A673 (cell line): Measurements from ENCODE around the gene FCER1G. TPM values are rescaled to one million over a fixed set of nuclear protein-coding genes. Genes with fewer than 3 reads are reported as not detected.

Experiments used
- BruUV-seq: library from RNA; stranded (reverse); fragments of 400-500 nt; replicated peaks from 2 replicates; lab custom pipeline; 2021; lab: Mats Ljungman, UMichigan
- CTCF ChIA-PET: fragments of 300-600 bp; sonication (Branson Sonifier 250); formaldehyde crosslinking; loops from one replicate; lab custom pipeline; 2022; ENCODE audit warnings: antibody characterized with exemption; lab: Charles Lee
- POLR2A ChIA-PET: fragments of 300-600 bp; sonication (Branson Sonifier 250); formaldehyde crosslinking; loops from one replicate; lab custom pipeline; 2022; ENCODE audit warnings: antibody characterized with exemption; ENCODE audit not compliant: low non-redundant PET; lab: Charles Lee
- DNase-seq: peaks from one replicate; pipeline ENCODE4 v3.0.0-alpha.2; 2015; ENCODE audit warnings: low spot score
- H3K27ac ChIP-seq: fragments of 200-600 bp; sonication (generic); 2 replicates; pipeline ENCODE4 v1.5.1; 2016; ENCODE audit warnings: mixed run types, low read depth, mild to moderate bottlenecking, mixed read lengths, antibody characterized with exemption, low read length; ENCODE audit not compliant: poor library complexity, severe bottlenecking
- H3K27me3 ChIP-seq: fragments of 200-600 bp; sonication (generic); replicated peaks from 2 replicates; pipeline ENCODE4 v1.6.1; 2017; ENCODE audit warnings: mixed run types, low read depth, mild to moderate bottlenecking, mixed read lengths, antibody characterized with exemption, low read length; ENCODE audit not compliant: insufficient read depth, poor library complexity
- H3K36me3 ChIP-seq: fragments of 200-600 bp; sonication (generic); 2 replicates; pipeline ENCODE4 v1.6.1; 2016; ENCODE audit warnings: mixed run types, mild to moderate bottlenecking, mixed read lengths, antibody characterized with exemption, low read length; ENCODE audit not compliant: insufficient read depth, poor library complexity, severe bottlenecking
- H3K4me1 ChIP-seq: fragments of 200-600 bp; sonication (generic); 2 replicates; pipeline ENCODE4 v1.6.1; 2017; ENCODE audit warnings: mixed run types, mild to moderate bottlenecking, mixed read lengths, antibody characterized with exemption, low read length; ENCODE audit not compliant: insufficient read depth, poor library complexity, severe bottlenecking
- H3K4me3 ChIP-seq: fragments of 200-600 bp; sonication (generic); 2 replicates; pipeline ENCODE4 v1.5.1; 2016; ENCODE audit warnings: low read depth, mixed run types, mild to moderate bottlenecking, mixed read lengths, low read length; ENCODE audit not compliant: poor library complexity, severe bottlenecking
- H3K9me3 ChIP-seq: fragments of 200-600 bp; sonication (generic); 2 replicates; pipeline ENCODE4 v1.6.1; 2016; ENCODE audit warnings: mixed run types, low read depth, mild to moderate bottlenecking, mixed read lengths, antibody characterized with exemption, low read length; ENCODE audit not compliant: poor library complexity, severe bottlenecking
- CTCF ChIP-seq: fragments of 300-800, 200-600 bp; sonication (generic); conservative IDR thresholded peaks from 2 replicates; pipeline ENCODE4 v1.5.1; 2017; ENCODE audit warnings: low read depth, mild to moderate bottlenecking, antibody characterized with exemption, low read length, moderate library complexity, mixed read lengths
- EZH2 ChIP-seq: fragments of 200-600 bp; sonication (generic); IDR thresholded peaks from 2 replicates; pipeline ENCODE4 v1.6.1; 2017; ENCODE audit warnings: borderline replicate concordance, low read depth, mild to moderate bottlenecking, mixed read lengths, antibody characterized with exemption, low read length; ENCODE audit not compliant: poor library complexity, severe bottlenecking
- intact Hi-C: fragments of 100-400 bp; cut with micrococcal nuclease; formaldehyde crosslinking; loops from one replicate; pipeline ENCODE4 v1.10.0; 2022; ENCODE audit not compliant: unreplicated experiment
- microRNA-seq: library from miRNA; unstranded; fragments of <30 nt; microRNA quantifications from one replicate; pipeline ENCODE4 v1.2.0, GENCODE V29; 2021
- total RNA-seq: library from RNA; stranded (reverse); gene quantifications from 2 replicates; pipeline ENCODE4 v1.2.3, GENCODE V29; 2021

The FCER1G gene
- total RNA-seq, 1 experiment from 2014 or later: 1.5 TPM

- CTCF ChIA-PET: interaction anchor here (1.1 kb wide), 1 partner anchor 40 kb away, joined by 4 read pairs; the partner anchor contains the start of gene TOMM40L
- peak; percentile 24 for DNase-seq
- no TSS peak for BruUV-seq
Measured at GRCh38 chr1:161266202-161266601, 51.1 kb downstream of the FCER1G start.

GRCh38 chr1:161266836-161267235 lies 51.7 kb downstream of the FCER1G start:
- POLR2A ChIA-PET: no interaction called here
- CTCF ChIA-PET: interaction anchor here (1.1 kb wide), 1 partner anchor 41 kb away, joined by 4 read pairs; the partner anchor contains the start of gene TOMM40L
- TF ChIP-seq CTCF (no peak), EZH2 (no peak)
- Histone ChIP-seq H3K4me3 (no peak overlapping the region), H3K36me3 (no peaks in the 10 kb centered on the region), H3K27me3 (no peaks in the 10 kb centered on the region), H3K27ac (no peak overlapping the region), H3K9me3 (no peaks in the 10 kb centered on the region), H3K4me1 (no peaks in the 10 kb centered on the region)
- no peak for DNase-seq
- intact Hi-C loops: no loop called here
- BruUV-seq: no TSS peak

More at GRCh38 chr1:161266202-161266601, 51.1 kb downstream of the FCER1G start:
- TF ChIP-seq CTCF: no peak
- TF ChIP-seq EZH2: no peak
- intact Hi-C loops: no loop called here
- Histone ChIP-seq H3K36me3 (no peaks in the 10 kb centered on the region), H3K4me1 (no peaks in the 10 kb centered on the region), H3K4me3 (no peak overlapping the region), H3K27ac (no peak overlapping the region), H3K9me3 (no peaks in the 10 kb centered on the region), H3K27me3 (no peaks in the 10 kb centered on the region)
- POLR2A ChIA-PET: no interaction called here

- CTCF ChIA-PET: no interaction called here
- H3K27me3 ChIP-seq: no peaks in the 10 kb centered on the region
- no peak for DNase-seq
- no peaks in the 10 kb centered on the region for H3K36me3 ChIP-seq
- H3K9me3 ChIP-seq: no peaks in the 10 kb centered on the region
- no TSS peak for BruUV-seq
- H3K4me3 ChIP-seq: no peak overlapping the region
- intact Hi-C loops: no loop called here
- TF ChIP-seq EZH2: no peak
- no peak overlapping the region for H3K27ac ChIP-seq
- no peaks in the 10 kb centered on the region for H3K4me1 ChIP-seq
- POLR2A ChIA-PET: no interaction called here
Measured at GRCh38 chr1:161267321-161267720, 52.2 kb downstream of the FCER1G start.

Small RNAs within 50 kb of the gene (microRNA-seq; reads per million reads assigned to microRNA genes)
- not detected for gene MIR5187

Other genes with a start within 250 kb of the FCER1G start
- 2.3 and 4.1 TPM in 2 replicates for gene F11R, start 194.1 kb upstream of the FCER1G start, total RNA-seq
- gene TSTD1, start 176.3 kb upstream of the FCER1G start, total RNA-seq: 1.2 and 1.3 TPM in 2 replicates
- gene USF1, start 169.3 kb upstream of the FCER1G start, total RNA-seq: 54.5 and 57.9 TPM in 2 replicates
- not detected in 2 replicates for gene ARHGAP30, start 145.4 kb upstream of the FCER1G start, total RNA-seq
- not detected in 2 replicates for gene NECTIN4, start 125.7 kb upstream of the FCER1G start, total RNA-seq
- gene KLHDC9, start 116.9 kb upstream of the FCER1G start, total RNA-seq: 1.7 and 4.8 TPM in 2 replicates
- gene PFDN2, start 97.3 kb upstream of the FCER1G start, total RNA-seq: 131 and 133 TPM in 2 replicates
- 29.3 and 40.3 TPM in 2 replicates for gene NIT1, start 97.2 kb upstream of the FCER1G start, total RNA-seq
- gene DEDD, start 82.6 kb upstream of the FCER1G start, total RNA-seq: 53.0 and 54.6 TPM in 2 replicates
- 73.6 and 82.7 TPM in 2 replicates for gene UFC1, start 61.3 kb upstream of the FCER1G start, total RNA-seq
- gene USP21, start 55.8 kb upstream of the FCER1G start, total RNA-seq: 46.2 and 51.8 TPM in 2 replicates
- 24.3 and 25.2 TPM in 2 replicates for gene PPOX, start 48.9 kb upstream of the FCER1G start, total RNA-seq
- 47.9 and 55.1 TPM in 2 replicates for gene B4GALT3, start 37.8 kb upstream of the FCER1G start, total RNA-seq
- gene ADAMTS4, start 16.2 kb upstream of the FCER1G start, total RNA-seq: 28.6 and 31.6 TPM in 2 replicates
- gene NDUFS2, start 12.9 kb upstream of the FCER1G start, total RNA-seq: 123 and 133 TPM in 2 replicates
- not detected in 2 replicates for gene APOA2, start 8.3 kb downstream of the FCER1G start, total RNA-seq
- 14.0 TPM in 2 replicates for gene TOMM40L, start 10.8 kb downstream of the FCER1G start, total RNA-seq
- gene NR1I3, start 22.9 kb downstream of the FCER1G start, total RNA-seq: not detected in 2 replicates
- not detected in 2 replicates for gene PCP4L1, start 43.5 kb downstream of the FCER1G start, total RNA-seq
- gene MPZ, start 94.7 kb downstream of the FCER1G start, total RNA-seq: 2.6 and 2.8 TPM in 2 replicates
- 228 and 249 TPM in 2 replicates for gene SDHC, start 99.1 kb downstream of the FCER1G start, total RNA-seq
- not detected in 2 replicates for gene CFAP126, start 152.6 kb downstream of the FCER1G start, total RNA-seq